Brain microvascular endothelial cell (primary cell): ENCODE measurements around the gene TMEM182.

Experiments used
- DNase-seq: peaks from one replicate; pipeline ENCODE4 v3.0.0-alpha.2; 2020
- H3K27ac ChIP-seq: fragments of 250-450 bp; sonication (Bioruptor Pico); 2 replicates; pipeline ENCODE4 v1.5.1; 2020; ENCODE audit warnings: mild to moderate bottlenecking, moderate library complexity
- H3K27me3 ChIP-seq: fragments of 250-450 bp; sonication (Bioruptor Pico); replicated peaks from 2 replicates; pipeline ENCODE4 v1.5.1; 2020; ENCODE audit warnings: mild to moderate bottlenecking
- H3K36me3 ChIP-seq: fragments of 250-450 bp; sonication (Bioruptor Pico); replicated peaks from 2 replicates; pipeline ENCODE4 v1.5.1; 2020; ENCODE audit warnings: mild to moderate bottlenecking
- H3K4me3 ChIP-seq: 2 replicates; pipeline ENCODE4 v1.5.1; 2011; ENCODE audit warnings: low read depth, mild to moderate bottlenecking, control low read depth, low read length, moderate library complexity
- in situ Hi-C: cut with HindIII; loops from 2 replicates; pipeline ENCODE4 v1.10.0; 2017; ENCODE audit warnings: low sequenced_read_pairs, low pct_ligation_motif_present
- TF ChIP-seq, protein P1 (sequence below): IDR thresholded peaks from 2 replicates; pipeline ENCODE4 v1.5.1; 2011; ENCODE audit warnings: low read depth, mild to moderate bottlenecking, moderate library complexity, low read length, control low read depth, inconsistent platforms; ENCODE audit errors: missing control alignments

Gene TMEM182

GRCh38 chr2:102789349-102790090 is 27.7 kb downstream of the TMEM182 start:
- H3K27ac ChIP-seq: no peak overlapping the region
- H3K27me3 ChIP-seq: no peaks in the 10 kb centered on the region
- no peak for DNase-seq
- in situ Hi-C loops: no loop called here
- no peak overlapping the region for H3K4me3 ChIP-seq
- no peaks in the 10 kb centered on the region for H3K36me3 ChIP-seq
- TF ChIP-seq, protein P1, sequence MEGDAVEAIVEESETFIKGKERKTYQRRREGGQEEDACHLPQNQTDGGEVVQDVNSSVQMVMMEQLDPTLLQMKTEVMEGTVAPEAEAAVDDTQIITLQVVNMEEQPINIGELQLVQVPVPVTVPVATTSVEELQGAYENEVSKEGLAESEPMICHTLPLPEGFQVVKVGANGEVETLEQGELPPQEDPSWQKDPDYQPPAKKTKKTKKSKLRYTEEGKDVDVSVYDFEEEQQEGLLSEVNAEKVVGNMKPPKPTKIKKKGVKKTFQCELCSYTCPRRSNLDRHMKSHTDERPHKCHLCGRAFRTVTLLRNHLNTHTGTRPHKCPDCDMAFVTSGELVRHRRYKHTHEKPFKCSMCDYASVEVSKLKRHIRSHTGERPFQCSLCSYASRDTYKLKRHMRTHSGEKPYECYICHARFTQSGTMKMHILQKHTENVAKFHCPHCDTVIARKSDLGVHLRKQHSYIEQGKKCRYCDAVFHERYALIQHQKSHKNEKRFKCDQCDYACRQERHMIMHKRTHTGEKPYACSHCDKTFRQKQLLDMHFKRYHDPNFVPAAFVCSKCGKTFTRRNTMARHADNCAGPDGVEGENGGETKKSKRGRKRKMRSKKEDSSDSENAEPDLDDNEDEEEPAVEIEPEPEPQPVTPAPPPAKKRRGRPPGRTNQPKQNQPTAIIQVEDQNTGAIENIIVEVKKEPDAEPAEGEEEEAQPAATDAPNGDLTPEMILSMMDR: no peak

DNA sequence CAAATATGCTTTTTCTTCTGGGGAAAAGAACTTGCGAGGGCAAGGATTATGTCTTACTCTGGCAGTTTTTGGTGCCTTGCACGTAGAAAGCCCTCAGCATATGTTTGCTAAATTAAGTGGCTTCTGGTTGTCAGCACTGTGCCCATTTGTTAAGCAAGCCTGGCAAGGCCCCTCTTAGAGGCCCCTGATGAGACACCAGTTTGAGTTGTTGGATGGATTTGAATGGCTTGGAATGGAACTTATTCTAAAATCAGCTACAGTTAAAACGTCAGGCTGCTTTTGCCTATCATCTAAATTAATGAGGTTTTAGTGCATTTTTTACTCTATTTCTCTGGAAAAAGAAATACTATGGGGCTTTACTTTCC is 28.2 kb downstream of the TMEM182 start:
- Histone ChIP-seq H3K36me3 (no peaks in the 10 kb centered on the region), H3K27ac (no peak overlapping the region), H3K27me3 (no peaks in the 10 kb centered on the region), H3K4me3 (no peak overlapping the region)
- no peak for DNase-seq
- TF ChIP-seq, protein P1: no peak
- in situ Hi-C loops: no loop called here

GRCh38 chr2:102792568-102793208 is 30.9 kb downstream of the TMEM182 start:
- no peak overlapping the region for H3K4me3 ChIP-seq
- no peaks in the 10 kb centered on the region for H3K36me3 ChIP-seq
- H3K27ac ChIP-seq: no peak overlapping the region
- TF ChIP-seq, protein P1: no peak
- no peak for DNase-seq
- H3K27me3 ChIP-seq: no peaks in the 10 kb centered on the region
- in situ Hi-C loops: no loop called here

- Histone ChIP-seq H3K4me3 (no peak overlapping the region), H3K27me3 (no peaks in the 10 kb centered on the region), H3K36me3 (no peaks in the 10 kb centered on the region), H3K27ac (no peak overlapping the region)
- in situ Hi-C loops: no loop called here
- no peak for DNase-seq
- TF ChIP-seq, protein P1: no peak
These were observed 33.8 kb downstream of the TMEM182 start for GRCh38 chr2:102795641-102796040.

- no peak for DNase-seq
- Histone ChIP-seq H3K4me3 (no peak overlapping the region), H3K27ac (no peak overlapping the region), H3K36me3 (no peaks in the 10 kb centered on the region), H3K27me3 (no peaks in the 10 kb centered on the region)
- in situ Hi-C loops: no loop called here
- TF ChIP-seq, protein P1: no peak
These were observed 34.5 kb downstream of the TMEM182 start for GRCh38 chr2:102796337-102796736.
